Large intestine (tissue), 3 donors: ENCODE measurements around the gene TNFRSF1A. TPM values are rescaled to one million over a fixed set of nuclear protein-coding genes. Genes with fewer than 3 reads are reported as not detected.

Source experiments
- DNase-seq, 2 donors: peaks; one replicate each; pipeline versions ENCODE4 v3.0.0 to v3.0.0-alpha.2; 2013
- H3K27ac ChIP-seq: one replicate; pipeline ENCODE4 v1.5.1; 2013; ENCODE audit warnings: low read length
- H3K27me3 ChIP-seq: 2 replicates; pipeline ENCODE4 v1.6.1; 2013; ENCODE audit warnings: low read length; ENCODE audit not compliant: control insufficient read depth, insufficient read depth
- H3K36me3 ChIP-seq: 2 replicates; pipeline ENCODE4 v1.6.1; 2013; ENCODE audit warnings: low read length; ENCODE audit not compliant: control insufficient read depth, insufficient read depth
- H3K4me1 ChIP-seq: one replicate; pipeline ENCODE4 v1.6.1; 2013; ENCODE audit warnings: low read length; ENCODE audit not compliant: control insufficient read depth, insufficient read depth
- H3K4me3 ChIP-seq: one replicate; pipeline ENCODE4 v1.5.1; 2013; ENCODE audit warnings: low read length
- H3K9me3 ChIP-seq: one replicate; pipeline ENCODE4 v1.6.1; 2013; ENCODE audit warnings: mild to moderate bottlenecking, low read depth, low read length, moderate library complexity; ENCODE audit not compliant: control insufficient read depth
- WGBS: methylation state at CpG from one replicate; pipeline ENCODE4 v1.1.5; 2013; ENCODE audit warnings: low lambda C conversion rate; ENCODE audit not compliant: insufficient coverage; 5-methylcytosine and 5-hydroxymethylcytosine counted together
- polyA plus RNA-seq: library from polyadenylated mRNA; unstranded; fragments of 120-200 nt; gene quantifications from one replicate; pipeline ENCODE4 v1.2.1, GENCODE V29; 2013

Gene TNFRSF1A
- polyA plus RNA-seq, 1 donor: 122 TPM

- no peak for DNase-seq
- H3K4me1 ChIP-seq: peaks cover 23% of the 10 kb centered on the region
- H3K27me3 ChIP-seq: no peaks in the 10 kb centered on the region
- H3K36me3 ChIP-seq: no peaks in the 10 kb centered on the region
- no peaks in the 10 kb centered on the region for H3K9me3 ChIP-seq
- H3K4me3 ChIP-seq: no peak overlapping the region
- H3K27ac ChIP-seq: no peak overlapping the region
- WGBS: 100% methylated on average over 1 of the region's 13 CpGs
Measured at GRCh38 chr12:6281081-6281809, 60.6 kb downstream of the TNFRSF1A start.

- no peak overlapping the region for H3K27ac ChIP-seq
- no peak overlapping the region for H3K4me3 ChIP-seq
- peaks cover 23% of the 10 kb centered on the region for H3K4me1 ChIP-seq
- H3K9me3 ChIP-seq: no peaks in the 10 kb centered on the region
- 97% methylated on average over 6 of the region's 11 CpGs for WGBS
- H3K36me3 ChIP-seq: no peaks in the 10 kb centered on the region
- DNase-seq: no peak
- H3K27me3 ChIP-seq: no peaks in the 10 kb centered on the region
Measured at GRCh38 chr12:6280672-6281071, 61.2 kb downstream of the TNFRSF1A start.

GRCh38 chr12:6280053-6280469 lies 61.8 kb downstream of the TNFRSF1A start:
- Histone ChIP-seq H3K27ac (no peak overlapping the region), H3K27me3 (no peaks in the 10 kb centered on the region), H3K9me3 (no peaks in the 10 kb centered on the region), H3K36me3 (no peaks in the 10 kb centered on the region), H3K4me1 (peaks cover 20% of the 10 kb centered on the region), H3K4me3 (no peak overlapping the region)
- DNase-seq: no peak
- no CpG with 5 or more reads among the region's 2 CpGs for WGBS

- Histone ChIP-seq H3K4me3 (no peak overlapping the region), H3K4me1 (peaks cover 20% of the 10 kb centered on the region), H3K27me3 (no peaks in the 10 kb centered on the region), H3K27ac (no peak overlapping the region), H3K36me3 (no peaks in the 10 kb centered on the region), H3K9me3 (no peaks in the 10 kb centered on the region)
- no peak for DNase-seq
- WGBS: no CpG with 5 or more reads among the region's 8 CpGs
Measured at GRCh38 chr12:6279631-6280030, 62.2 kb downstream of the TNFRSF1A start.

- H3K4me3 ChIP-seq: no peak overlapping the region
- DNase-seq: no peak
- H3K36me3 ChIP-seq: no peaks in the 10 kb centered on the region
- peaks cover 20% of the 10 kb centered on the region for H3K4me1 ChIP-seq
- no CpG with 5 or more reads among the region's 12 CpGs for WGBS
- no peak overlapping the region for H3K27ac ChIP-seq
- no peaks in the 10 kb centered on the region for H3K27me3 ChIP-seq
- H3K9me3 ChIP-seq: no peaks in the 10 kb centered on the region
Measured at GRCh38 chr12:6279256-6279628, 62.6 kb downstream of the TNFRSF1A start.

Other genes starting within 250 kb of the TNFRSF1A start
- gene VWF, start 217.4 kb downstream of the TNFRSF1A start, polyA plus RNA-seq: 13.8 TPM
- gene CD9, start 141.7 kb downstream of the TNFRSF1A start, polyA plus RNA-seq: 204 TPM
- gene PLEKHG6, start 31.4 kb downstream of the TNFRSF1A start, polyA plus RNA-seq: 106 TPM
- 25.7 TPM for gene SCNN1A, start 33.5 kb upstream of the TNFRSF1A start, polyA plus RNA-seq
- gene LTBR, start 42.1 kb upstream of the TNFRSF1A start, polyA plus RNA-seq: 132 TPM
- gene CD27, start 102.9 kb upstream of the TNFRSF1A start, polyA plus RNA-seq: 1.6 TPM
- 38.5 TPM for gene TAPBPL, start 110.0 kb upstream of the TNFRSF1A start, polyA plus RNA-seq
- gene VAMP1, start 128.6 kb upstream of the TNFRSF1A start, polyA plus RNA-seq: 9.6 TPM
- gene MRPL51, start 151.2 kb upstream of the TNFRSF1A start, polyA plus RNA-seq: 103 TPM
- gene NCAPD2, start 152.0 kb upstream of the TNFRSF1A start, polyA plus RNA-seq: 38.6 TPM
- 2,065 TPM for gene GAPDH, start 192.4 kb upstream of the TNFRSF1A start, polyA plus RNA-seq
- gene IFFO1, start 214.0 kb upstream of the TNFRSF1A start, polyA plus RNA-seq: 10.5 TPM
- gene NOP2, start 226.2 kb upstream of the TNFRSF1A start, polyA plus RNA-seq: 49.3 TPM